GM18951 (cell line): Measurements from ENCODE around the gene MAGEE2.
"Not testable (repeated sequence)": the region's sequence is repeated elsewhere in the genome, so short reads cannot be mapped to it uniquely, and the experiment has no call there.

Source experiments
- POLR2A ChIP-seq: IDR thresholded peaks from 4 replicates; pipeline ENCODE4 v1.6.1; 2011; ENCODE audit warnings: mild to moderate bottlenecking; ENCODE audit not compliant: insufficient read length, insufficient read depth; ENCODE audit errors: extremely low read depth
- in situ Hi-C: fragments of 300-500 bp; cut with MboI; formaldehyde crosslinking; loops from one replicate; pipeline ENCODE4 v1.12.0; 2022; ENCODE audit warnings: low sequenced_read_pairs, mixed read lengths, inconsistent platforms; ENCODE audit not compliant: unreplicated experiment

MAGEE2 gene

GRCh38 chrX:75784680-75785491 lies at the start of gene MAGEE2:
Gene MAGEE2 (minus strand): TSS chrX:75785254. CDS start chrX:75785051, 203 bp downstream.
- in situ Hi-C loops: no loop called here
- no peak for TF ChIP-seq POLR2A

- in situ Hi-C loops: no loop called here
- no peak for TF ChIP-seq POLR2A
Measured at GRCh38 chrX:75786290-75786689, 1.2 kb upstream of the MAGEE2 start.

- in situ Hi-C loops: no loop called here
- TF ChIP-seq POLR2A: no peak
Measured at GRCh38 chrX:75781611-75782010, 3.4 kb downstream of the MAGEE2 start.

GRCh38 chrX:75768063-75768462 lies 17.0 kb downstream of the MAGEE2 start:
- in situ Hi-C loops: not testable (repeated sequence)

GRCh38 chrX:75748431-75748830 lies 36.6 kb downstream of the MAGEE2 start:
- TF ChIP-seq POLR2A: no peak
- in situ Hi-C loops: no loop called here

- in situ Hi-C loops: no loop called here
- no peak for TF ChIP-seq POLR2A
Measured at GRCh38 chrX:75746891-75747639, 38.0 kb downstream of the MAGEE2 start.
